Retinal pigment epithelial cell (primary cell): ENCODE results near the gene SLC35D3.
A peak's percentile ranks its signal among the peaks of the same experiment; 100 is the strongest.

Experiments used
- DNase-seq: peaks from one replicate; pipeline ENCODE4 v3.0.0-alpha.2; 2010; ENCODE audit warnings: low read depth
- H3K4me3 ChIP-seq: 2 replicates; pipeline ENCODE4 v1.5.1; 2011; ENCODE audit warnings: mild to moderate bottlenecking, low read length, control low read depth, moderate library complexity
- CTCF ChIP-seq: conservative IDR thresholded peaks from 2 replicates; pipeline ENCODE4 v1.5.1; 2011; ENCODE audit warnings: low read depth, low read length, control low read depth, inconsistent platforms

The SLC35D3 gene

GRCh38 chr6:136889271-136890193 lies 32.6 kb upstream of the SLC35D3 start:
- TF ChIP-seq CTCF, result no peak
- no peak overlapping the region for H3K4me3 ChIP-seq

GRCh38 chr6:136890194-136890839 lies 31.8 kb upstream of the SLC35D3 start:
- H3K4me3 ChIP-seq, result no peak overlapping the region
- DNase-seq, result no peak
- TF ChIP-seq CTCF, result no peak

More at GRCh38 chr6:136889271-136890193, 32.6 kb upstream of the SLC35D3 start:
- DNase-seq, result peak; percentile 55

GRCh38 chr6:136890986-136891385 lies 31.1 kb upstream of the SLC35D3 start:
- no peak for DNase-seq
- no peak overlapping the region for H3K4me3 ChIP-seq
- no peak for TF ChIP-seq CTCF

GRCh38 chr6:136893187-136893586 lies 28.9 kb upstream of the SLC35D3 start:
- no peak for TF ChIP-seq CTCF
- DNase-seq, result no peak
- no peak overlapping the region for H3K4me3 ChIP-seq

GRCh38 chr6:136895901-136896300 lies 26.2 kb upstream of the SLC35D3 start:
- DNase-seq, result no peak
- no peak overlapping the region for H3K4me3 ChIP-seq
- TF ChIP-seq CTCF, result no peak

- no peak for TF ChIP-seq CTCF
- no peak for DNase-seq
Measured at GRCh38 chr6:136897071-136897470, 25.0 kb upstream of the SLC35D3 start.

More at GRCh38 chr6:136897071-136897470, 25.0 kb upstream of the SLC35D3 start:
- no peak overlapping the region for H3K4me3 ChIP-seq
